Left lung (tissue), 10 donors: Measurements from ENCODE around the gene CCDC86. TPM values are rescaled to one million over a fixed set of nuclear protein-coding genes. Genes with fewer than 3 reads are reported as not detected.

Experiments
- ATAC-seq: fragments of 200-7000 bp; cut with Tn5 transposase; one replicate; pipeline ENCODE4 v1.9.1; 2020; ENCODE audit warnings: moderate library complexity
- DNase-seq, 4 donors: peaks; one replicate each; pipeline ENCODE4 v3.0.0-alpha.2; 2013 to 2020
- H3K27ac ChIP-seq, 2 donors: fragments of 200-600 bp; sonication (generic) in 1 of 2; one replicate each; pipeline versions ENCODE4 v1.5.0 to v1.8.0; 2020 to 2021
- H3K27me3 ChIP-seq, 2 donors: fragments of 200-600 bp; sonication (generic) in 1 of 2; one replicate each; pipeline versions ENCODE4 v1.5.0 to v1.8.0; 2020 to 2021
- H3K36me3 ChIP-seq, 2 donors: fragments of 200-600 bp; sonication (generic) in 1 of 2; one replicate each; pipeline versions ENCODE4 v1.5.0 to v1.8.0; 2020 to 2021
- H3K4me1 ChIP-seq, 2 donors: fragments of 200-600 bp; one replicate each; pipeline ENCODE4 v1.8.0; 2021
- H3K4me3 ChIP-seq, 2 donors: fragments of 200-600 bp; sonication (generic) in 1 of 2; one replicate each; pipeline versions ENCODE4 v1.5.0 to v1.8.0; 2020 to 2021; ENCODE audit warnings: mild to moderate bottlenecking in 1 of 2
- H3K9me3 ChIP-seq, 2 donors: fragments of 200-600 bp; sonication (generic) in 1 of 2; one replicate each; pipeline versions ENCODE4 v1.5.0 to v1.8.0; 2020 to 2021
- CTCF ChIP-seq, 2 donors: fragments of 200-600 bp; sonication (generic) in 1 of 2; IDR thresholded peaks; one replicate each; pipeline versions ENCODE4 v1.5.0 to v1.8.0; 2021; ENCODE audit warnings: antibody characterized with exemption in 2 of 2
- intact Hi-C, 2 donors: fragments of 100-400 bp; cut with DNase I; formaldehyde crosslinking; loops; one replicate each; pipeline versions ENCODE4 v1.11.2 to v1.14.2; 2022
- polyA plus RNA-seq, 6 donors: library from polyadenylated mRNA; unstranded; fragments of 120-200 nt; gene quantifications; one replicate each; pipeline ENCODE4 v1.2.1, GENCODE V29; 2013; ENCODE audit not compliant: insufficient read length in 6 of 6
- total RNA-seq, 2 donors: library from RNA; stranded (reverse); fragmentation: NEBNext Ultra II Directional; extraction: Animal tissue kit (Norgen Biotek cat#: 25700); gene quantifications; one replicate each; pipeline ENCODE4 v1.2.1, GENCODE V29; 2021
- donor health status: DM: no; HTN: yes; CAD: no.
- donor health status: DM: no; HTN: no; CAD: no.

Gene CCDC86
- total and polyA plus RNA-seq, 8 donors: 10.2 to 23.1 (median 16.5) TPM

- peaks cover 0 to 11% of the 10 kb centered on the region in 2 donors for H3K27me3 ChIP-seq
- H3K4me3 ChIP-seq: no peak overlapping the region
- H3K9me3 ChIP-seq: no peaks in the 10 kb centered on the region
- TF ChIP-seq CTCF (IDR thresholded peaks at IDR 0.05): no peak
- no peak for ATAC-seq
- H3K4me1 ChIP-seq: no peaks in the 10 kb centered on the region
- intact Hi-C loops: no loop called here
- no peak overlapping the region for H3K27ac ChIP-seq
- H3K36me3 ChIP-seq: no peaks in the 10 kb centered on the region
- DNase-seq: peak in 1 of 4 donors; percentile 14
These were observed 17.0 kb downstream of the CCDC86 start for GRCh38 chr11:60858731-60859464.

GRCh38 chr11:60859616-60860250, 17.8 kb downstream of the CCDC86 start:
- Histone ChIP-seq H3K4me1 (no peaks in the 10 kb centered on the region), H3K4me3 (no peak overlapping the region), H3K9me3 (no peaks in the 10 kb centered on the region), H3K27me3 (peaks cover 0 to 11% of the 10 kb centered on the region in 2 donors), H3K36me3 (no peaks in the 10 kb centered on the region), H3K27ac (no peak overlapping the region)
- ATAC-seq: no peak
- intact Hi-C loops: no loop called here
- peak in 1 of 4 donors; percentile 10 for DNase-seq
- TF ChIP-seq CTCF (IDR thresholded peaks at IDR 0.05): no peak

GRCh38 chr11:60860943-60861342, 19.0 kb downstream of the CCDC86 start:
- intact Hi-C loops: no loop called here
- Histone ChIP-seq H3K36me3 (no peaks in the 10 kb centered on the region), H3K27ac (no peak overlapping the region), H3K4me1 (no peaks in the 10 kb centered on the region), H3K27me3 (peaks cover 0 to 6% of the 10 kb centered on the region in 2 donors), H3K4me3 (no peak overlapping the region), H3K9me3 (no peaks in the 10 kb centered on the region)
- no peak for TF ChIP-seq CTCF (IDR thresholded peaks at IDR 0.05)
- no peak for ATAC-seq
- peak in 1 of 4 donors; percentile 24 for DNase-seq

GRCh38 chr11:60862171-60862570, 20.3 kb downstream of the CCDC86 start:
- Histone ChIP-seq H3K4me1 (no peaks in the 10 kb centered on the region), H3K9me3 (no peaks in the 10 kb centered on the region), H3K4me3 (no peak overlapping the region), H3K27me3 (no peaks in the 10 kb centered on the region), H3K36me3 (no peaks in the 10 kb centered on the region), H3K27ac (no peak overlapping the region)
- ATAC-seq (no peak), DNase-seq (no peak)
- intact Hi-C loops: no loop called here
- no peak for TF ChIP-seq CTCF (IDR thresholded peaks at IDR 0.05)
